Heart left ventricle (tissue), 16 donors: Measurements from ENCODE around the gene ABCC11. TPM values are rescaled to one million over a fixed set of nuclear protein-coding genes. Genes with fewer than 3 reads are reported as not detected.

Experiments
- ATAC-seq, 4 donors: fragments of 200-7000 bp; cut with Tn5 transposase; one replicate each; pipeline ENCODE4 v1.9.1; 2020 to 2022; ENCODE audit warnings: moderate library complexity in 4 of 4, mild to moderate bottlenecking in 3 of 4, moderate number of reproducible peaks in 1 of 4
- DNase-seq, 5 donors: peaks; one replicate each; pipeline ENCODE4 v3.0.0-alpha.2; 2020
- H3K27ac ChIP-seq, 12 donors: fragments of 200-600 bp; sonication (generic) in 4 of 12; one replicate each; pipeline versions ENCODE4 v1.5.0 to v1.8.0; 2016 to 2022; ENCODE audit warnings: mild to moderate bottlenecking in 2 of 12
- H3K27me3 ChIP-seq, 9 donors: fragments of 200-600 bp; sonication (generic) in 2 of 9; one replicate each; pipeline versions ENCODE4 v1.5.1 to v1.8.0; 2016 to 2022; ENCODE audit warnings: mild to moderate bottlenecking in 3 of 9
- H3K36me3 ChIP-seq, 9 donors: fragments of 200-600 bp; sonication (generic) in 2 of 9; one replicate each; pipeline versions ENCODE4 v1.5.0 to v1.8.0; 2018 to 2022; ENCODE audit warnings: mild to moderate bottlenecking in 2 of 9
- H3K4me1 ChIP-seq, 12 donors: fragments of 200-600 bp; sonication (generic) in 4 of 12; one replicate each; pipeline versions ENCODE4 v1.5.0 to v1.8.0; 2016 to 2022; ENCODE audit warnings: mild to moderate bottlenecking in 3 of 12
- H3K4me3 ChIP-seq, 12 donors: fragments of 200-600 bp; sonication (generic) in 4 of 12; one replicate each; pipeline versions ENCODE4 v1.5.0 to v1.8.0; 2017 to 2022; ENCODE audit warnings: mild to moderate bottlenecking in 9 of 12, moderate library complexity in 4 of 12
- H3K9me3 ChIP-seq, 12 donors: fragments of 200-600 bp; sonication (generic) in 4 of 12; one replicate each; pipeline versions ENCODE4 v1.5.0 to v1.8.0; 2016 to 2022; ENCODE audit warnings: mild to moderate bottlenecking in 1 of 12
- CTCF ChIP-seq, 12 donors: fragments of 200-600 bp; sonication (generic) in 4 of 12; IDR thresholded peaks; one replicate each; pipeline versions ENCODE4 v1.5.0 to v1.8.0; 2018 to 2022; ENCODE audit warnings: antibody characterized with exemption in 12 of 12, mild to moderate bottlenecking in 5 of 12
- POLR2A ChIP-seq, 2 donors: fragments of 450-650 bp; IDR thresholded peaks; one replicate each; pipeline ENCODE4 v1.6.1; 2017; ENCODE audit warnings: antibody characterized with exemption in 2 of 2, mild to moderate bottlenecking in 2 of 2, moderate library complexity in 2 of 2
- WGBS, 4 donors: extraction: QIAGEN DNeasy Blood & Tissue Kit in 2 of 4; methylation state at CpG; one replicate each; pipeline versions ENCODE4 v1.1.5 to v1.1.7; 2013 to 2018; 5-methylcytosine and 5-hydroxymethylcytosine counted together
- intact Hi-C, 10 donors: fragments of 100-400 bp; cut with DNase I; formaldehyde crosslinking; loops; one replicate each; pipeline versions ENCODE4 v1.11.1 to v1.14.2; 2022
- polyA plus RNA-seq, 2 donors: library from polyadenylated mRNA; stranded (reverse); fragments of 200-250 nt; gene quantifications; one replicate each; pipeline ENCODE4 v1.2.3, GENCODE V29; 2013
- total RNA-seq, 9 donors: library from RNA; depleted of rRNA in 2 of 9; stranded (reverse); fragments of >200 nt in 2 of 9; fragmentation: NEBNext Ultra II Directional in 3 of 9; extraction: Animal tissue kit (Norgen Biotek cat#: 25700) in 3 of 9; gene quantifications; one replicate each; pipeline versions ENCODE4 v1.1.0 to v1.2.4, GENCODE V29; 2016 to 2023
- donor health status: ischemic (EF 13 %, LVEDD 7.1; RV severe dilation, severe dysfunction).
- donor health status: healthy with polysubstance abuse.
- donor health status: DM: no; HTN: yes; CAD: no.
- donor health status: DM: no; HTN: no; CAD: no.
- donor health status: ischemic (EF 25% LVEDD 6.9; RV normal size, moderate dysfunction).
- donor health status: ischemic (EF 25% LVEDD 5.7; RV mildly dilated, moderate dysfunction).
- donor health status: healthy.
- donor health status: DM: yes; HTN: yes; CAD: no.
- donor health status: ischemic (EF 35%, LVEDD 5.7; RV mildly dilated, moderate dysfunction).
- donor health status: nonischemic (EF 11% LVEDD 7.7; RV severe dilation, severe dysfunction).
- donor health status: DM: yes; HTN: yes; CAD: no.
- donor health status: PGD.
- donor health status: ischemic (EF 29% LVEDD 5.4; RV normal size, mild dysfunction).
- donor health status: nonischemic (EF 23%, LVEDD 6.1; RV moderate dilation, normal function).

The ABCC11 gene
- total and polyA plus RNA-seq, 11 donors: 0.03 to 0.48 (median 0.20) TPM; not detected in 6

- Histone ChIP-seq H3K27ac (peak overlapping the region in 9 of 12 donors; percentile 1 to 45 (median 17)), H3K4me3 (no peak overlapping the region), H3K36me3 (peaks cover 0 to 54% (median 25%) of the 10 kb centered on the region in 9 donors), H3K4me1 (peaks cover 6 to 63% (median 34%) of the 10 kb centered on the region in 12 donors), H3K27me3 (no peaks in the 10 kb centered on the region), H3K9me3 (no peaks in the 10 kb centered on the region)
- ATAC-seq: peak in 2 of 4 donors; percentile 17 to 42
- DNase-seq: no peak
- WGBS, 4 donors: 54 to 58% (median 55%) methylated on average over 4 of the region's 4 CpGs
- TF ChIP-seq POLR2A (IDR thresholded peaks at IDR 0.05): no peak
- no peak for TF ChIP-seq CTCF (IDR thresholded peaks at IDR 0.05)
- intact Hi-C loops: loop anchor here in 5 of 10 donors (5.0 to 10.0 kb wide), 5 partner anchors 34 to 349 kb away; partner anchors contain the start of gene LONP2 (in 1 of the 5)
Measured at GRCh38 chr16:48276102-48276501, 28.8 kb upstream of the ABCC11 start.

- 94 to 97% (median 96%) methylated on average over 1 of the region's 1 CpG for WGBS, 4 donors
- intact Hi-C loops: loop anchor here in 4 of 10 donors (10.0 kb wide), 3 partner anchors 50 to 350 kb away; no protein-coding TSS in a partner anchor
Measured at GRCh38 chr16:48274476-48274875, 27.1 kb upstream of the ABCC11 start.

GRCh38 chr16:48272837-48273421 lies 25.6 kb upstream of the ABCC11 start:
- DNase-seq (peak in 3 of 5 donors; percentile 18 to 35 (median 24)), ATAC-seq (peak; percentile 68 to 91 (median 78))
- Histone ChIP-seq H3K4me3 (no peak overlapping the region), H3K36me3 (peaks cover 0 to 62% (median 36%) of the 10 kb centered on the region in 9 donors), H3K27ac (peak overlapping the region in 10 of 12 donors; percentile 12 to 67 (median 48)), H3K27me3 (no peaks in the 10 kb centered on the region), H3K9me3 (no peaks in the 10 kb centered on the region), H3K4me1 (peaks cover 0 to 34% (median 14%) of the 10 kb centered on the region in 12 donors)
- TF ChIP-seq CTCF (IDR thresholded peaks at IDR 0.05) (no peak), POLR2A (IDR thresholded peaks at IDR 0.05) (no peak)
- intact Hi-C loops: loop anchor here in 4 of 10 donors (10.0 kb wide), 3 partner anchors 52 to 352 kb away; no protein-coding TSS in a partner anchor
- WGBS, 4 donors: 60 to 67% (median 61%) methylated on average over 8 of the region's 8 CpGs

More at GRCh38 chr16:48274476-48274875, 27.1 kb upstream of the ABCC11 start:
- Histone ChIP-seq H3K4me1 (peaks cover 1 to 48% (median 26%) of the 10 kb centered on the region in 12 donors), H3K27ac (no peak overlapping the region), H3K4me3 (no peak overlapping the region), H3K27me3 (no peaks in the 10 kb centered on the region), H3K36me3 (peaks cover 0 to 54% (median 41%) of the 10 kb centered on the region in 9 donors), H3K9me3 (no peaks in the 10 kb centered on the region)
- ATAC-seq (no peak), DNase-seq (no peak)
- TF ChIP-seq CTCF (IDR thresholded peaks at IDR 0.05) (no peak), POLR2A (IDR thresholded peaks at IDR 0.05) (no peak)

- WGBS, 4 donors: 49 to 56% (median 54%) methylated on average over 5 of the region's 5 CpGs
- Histone ChIP-seq H3K27me3 (no peaks in the 10 kb centered on the region), H3K9me3 (no peaks in the 10 kb centered on the region), H3K4me3 (no peak overlapping the region), H3K36me3 (peaks cover 0 to 67% (median 30%) of the 10 kb centered on the region in 9 donors), H3K4me1 (peaks cover 0 to 25% (median 11%) of the 10 kb centered on the region in 12 donors), H3K27ac (peak overlapping the region in 10 of 12 donors; percentile 7 to 67 (median 42))
- no peak for ATAC-seq
- TF ChIP-seq CTCF (IDR thresholded peaks at IDR 0.05) (peak in 2 of 12 donors; percentile 8 to 12), POLR2A (IDR thresholded peaks at IDR 0.05) (no peak)
- intact Hi-C loops: loop anchor here in 4 of 10 donors (10.0 kb wide), 3 partner anchors 53 to 353 kb away; no protein-coding TSS in a partner anchor
- DNase-seq: no peak
Measured at GRCh38 chr16:48271728-48272127, 24.4 kb upstream of the ABCC11 start.
